Testis (tissue), 3 donors: Measurements from ENCODE around the gene GATA1. TPM values are rescaled to one million over a fixed set of nuclear protein-coding genes. Genes with fewer than 3 reads are reported as not detected.

Experiments used
- DNase-seq: peaks from one replicate; pipeline ENCODE4 v3.0.0-alpha.2; 2019
- H3K27ac ChIP-seq, 2 donors: fragments of 200-600 bp; sonication (generic); one replicate each; pipeline ENCODE4 v1.5.1; 2019
- H3K27me3 ChIP-seq: fragments of 200-600 bp; sonication (generic); one replicate; pipeline ENCODE4 v1.5.1; 2019
- H3K36me3 ChIP-seq: fragments of 200-600 bp; sonication (generic); one replicate; pipeline ENCODE4 v1.5.1; 2017; ENCODE audit warnings: low read depth; ENCODE audit errors: missing control alignments
- H3K4me1 ChIP-seq: fragments of 200-600 bp; sonication (generic); one replicate; pipeline ENCODE4 v1.5.1; 2019
- H3K4me3 ChIP-seq, 2 donors: fragments of 200-600 bp; sonication (generic); one replicate each; pipeline ENCODE4 v1.5.1; 2017 to 2019
- H3K9me3 ChIP-seq: fragments of 200-600 bp; sonication (generic); one replicate; pipeline ENCODE4 v1.5.1; 2017
- POLR2A ChIP-seq: fragments of 450-650 bp; IDR thresholded peaks from one replicate; pipeline ENCODE4 v1.6.1; 2017; ENCODE audit warnings: antibody characterized with exemption, mild to moderate bottlenecking, moderate library complexity
- WGBS, 2 donors: methylation state at CpG; one replicate each; pipeline ENCODE4 v1.1.5; 2018; 5-methylcytosine and 5-hydroxymethylcytosine counted together
- intact Hi-C: fragments of 100-400 bp; cut with DNase I; formaldehyde crosslinking; loops from one replicate; pipeline ENCODE4 v1.15.1; 2023; ENCODE audit warnings: low total_unique reads
- polyA plus RNA-seq: library from polyadenylated mRNA; stranded (reverse); fragments of 350-450 nt; fragmentation: Illumina TruSeq; extraction: RNeasy Lipid Tissue Mini Kit (QIAGEN cat#74804); gene quantifications from one replicate; pipeline ENCODE4 v1.2.3, GENCODE V29; 2014; ENCODE audit warnings: low read depth, low replicate concordance; ENCODE audit not compliant: insufficient read depth
- total RNA-seq, 2 donors: library from RNA; depleted of rRNA; stranded (reverse); fragments of >200 nt; gene quantifications; one replicate each; pipeline ENCODE4 v1.2.3, GENCODE V29; 2016
- TF ChIP-seq, protein P1 (sequence below), 3 experiments: fragments of 450-650 bp in 2 of 3; fragments of 200-600 bp in 1 of 3; sonication (generic) in 1 of 3; IDR thresholded peaks; one replicate each; pipeline ENCODE4 v1.5.1; 2016 to 2019; ENCODE audit warnings: antibody characterized with exemption in 3 of 3, mild to moderate bottlenecking in 2 of 3, moderate library complexity in 1 of 3

Gene GATA1
- total and polyA plus RNA-seq, 3 donors from 2014 or later: 0.24 to 1.3 TPM; not detected in 1

- TF ChIP-seq, protein P1, sequence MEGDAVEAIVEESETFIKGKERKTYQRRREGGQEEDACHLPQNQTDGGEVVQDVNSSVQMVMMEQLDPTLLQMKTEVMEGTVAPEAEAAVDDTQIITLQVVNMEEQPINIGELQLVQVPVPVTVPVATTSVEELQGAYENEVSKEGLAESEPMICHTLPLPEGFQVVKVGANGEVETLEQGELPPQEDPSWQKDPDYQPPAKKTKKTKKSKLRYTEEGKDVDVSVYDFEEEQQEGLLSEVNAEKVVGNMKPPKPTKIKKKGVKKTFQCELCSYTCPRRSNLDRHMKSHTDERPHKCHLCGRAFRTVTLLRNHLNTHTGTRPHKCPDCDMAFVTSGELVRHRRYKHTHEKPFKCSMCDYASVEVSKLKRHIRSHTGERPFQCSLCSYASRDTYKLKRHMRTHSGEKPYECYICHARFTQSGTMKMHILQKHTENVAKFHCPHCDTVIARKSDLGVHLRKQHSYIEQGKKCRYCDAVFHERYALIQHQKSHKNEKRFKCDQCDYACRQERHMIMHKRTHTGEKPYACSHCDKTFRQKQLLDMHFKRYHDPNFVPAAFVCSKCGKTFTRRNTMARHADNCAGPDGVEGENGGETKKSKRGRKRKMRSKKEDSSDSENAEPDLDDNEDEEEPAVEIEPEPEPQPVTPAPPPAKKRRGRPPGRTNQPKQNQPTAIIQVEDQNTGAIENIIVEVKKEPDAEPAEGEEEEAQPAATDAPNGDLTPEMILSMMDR (IDR thresholded peaks at IDR 0.05): no peak
- no peak for TF ChIP-seq POLR2A
- intact Hi-C loops: no loop called here
Measured at GRCh38 chrX:48824066-48824465, 37.7 kb downstream of the GATA1 start.

DNA sequence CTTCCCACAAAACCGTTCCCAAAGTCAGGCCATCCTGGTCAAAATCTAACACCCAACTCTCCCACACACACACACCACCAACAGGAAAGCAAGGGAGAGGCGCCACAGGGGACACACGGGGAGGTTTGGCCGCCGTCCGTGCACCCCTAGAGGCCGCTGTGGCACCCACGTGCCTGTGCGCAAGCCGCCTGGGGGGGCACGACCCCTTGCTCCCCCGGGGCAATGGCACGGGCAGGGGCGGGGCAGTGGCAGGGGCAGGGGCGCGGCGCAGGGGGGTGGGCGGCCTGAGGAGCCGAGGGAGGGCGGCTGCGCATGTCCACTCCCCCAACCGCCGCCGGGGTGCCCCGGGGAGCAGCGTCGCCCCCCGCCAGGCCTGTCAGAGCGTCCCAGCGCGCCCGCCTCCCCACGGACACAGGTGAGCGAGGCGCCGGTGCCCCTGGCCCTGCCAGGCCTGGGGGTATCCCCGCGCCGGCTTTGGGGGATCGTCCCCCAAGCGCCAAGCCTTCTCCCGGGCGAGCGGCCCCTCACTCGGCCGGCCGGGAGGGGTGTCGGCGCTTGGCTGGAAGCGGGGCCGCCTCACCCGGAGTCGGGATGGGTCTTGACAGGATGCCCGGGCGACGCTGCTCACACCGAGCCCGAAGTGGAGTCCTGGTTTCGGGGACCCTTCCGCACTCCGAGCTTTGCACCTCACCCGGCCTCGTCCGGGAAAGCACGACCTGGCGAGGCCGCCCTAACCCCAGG is 39.9 kb downstream of the GATA1 start, which contains the start of gene ERAS:
Gene ERAS (plus strand): TSS at position 379 of the 741 bp plus-strand sequence. CDS start 2,611 bp downstream, outside the sequence.
- no peak for TF ChIP-seq POLR2A
- TF ChIP-seq, protein P1 (IDR thresholded peaks at IDR 0.05): no peak
- no peak for DNase-seq
- no peaks in the 10 kb centered on the region for H3K27me3 ChIP-seq
- no peaks in the 10 kb centered on the region for H3K36me3 ChIP-seq
- H3K27ac ChIP-seq: no peak within 1 kb of the TSS
- no peak within 1 kb of the TSS for H3K4me3 ChIP-seq
- intact Hi-C loops: no loop called here
- H3K9me3 ChIP-seq: no peaks in the 10 kb centered on the region
- 50 to 67% methylated on average over 1 to 15 of the region's 67 CpGs for WGBS, 2 donors
- H3K4me1 ChIP-seq: no peaks in the 10 kb centered on the region

More at GRCh38 chrX:48824066-48824465, 37.7 kb downstream of the GATA1 start:
- Histone ChIP-seq H3K36me3 (no peaks in the 10 kb centered on the region), H3K4me3 (no peak overlapping the region), H3K27ac (no peak overlapping the region), H3K4me1 (no peaks in the 10 kb centered on the region), H3K27me3 (no peaks in the 10 kb centered on the region), H3K9me3 (no peaks in the 10 kb centered on the region)
- 96% methylated on average over 8 of the region's 8 CpGs; no CpG with 5 or more reads in 1 of the 2 donors for WGBS, 2 donors
- DNase-seq: no peak

DNA sequence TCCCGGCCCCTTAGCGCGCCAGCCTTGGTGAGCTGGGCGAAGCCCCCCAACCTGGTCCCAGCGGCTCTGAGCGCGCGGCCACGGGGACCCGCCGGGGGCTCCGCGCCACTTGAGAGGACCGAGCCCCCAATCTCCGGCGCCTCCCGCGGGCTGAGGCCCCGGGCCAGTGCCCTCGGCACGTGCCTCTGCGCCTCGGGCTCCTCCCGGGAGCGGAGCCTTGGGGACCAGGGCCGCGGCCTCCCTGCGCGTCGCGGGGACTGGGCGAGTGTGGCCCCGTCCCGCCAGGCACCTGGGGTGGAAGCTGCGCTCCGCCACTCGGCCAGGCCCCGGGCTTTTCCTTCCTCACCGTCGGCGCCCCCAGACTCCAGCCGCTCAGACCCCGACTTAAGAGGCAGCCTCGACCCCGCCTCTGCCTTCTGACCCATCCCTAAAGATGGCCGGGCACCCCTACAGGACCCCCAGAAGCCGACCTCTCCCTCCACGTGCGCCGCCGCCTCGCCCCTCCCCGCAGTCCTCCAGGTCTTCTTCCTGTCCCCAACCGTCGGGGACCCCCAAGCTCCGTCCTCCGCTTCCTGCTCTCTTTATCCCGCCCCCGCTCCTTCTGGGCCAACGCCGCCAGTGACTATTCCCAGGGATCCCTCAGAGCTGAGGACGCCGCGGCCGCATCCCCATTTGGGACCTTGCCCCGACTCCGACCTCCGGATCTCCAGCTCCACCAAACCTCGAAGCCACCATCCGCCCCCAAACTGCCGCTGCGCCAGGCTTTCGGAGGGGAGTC is 40.7 kb downstream of the GATA1 start:
- intact Hi-C loops: no loop called here
- DNase-seq: no peak
- no peaks in the 10 kb centered on the region for H3K9me3 ChIP-seq
- no peaks in the 10 kb centered on the region for H3K36me3 ChIP-seq
- H3K4me1 ChIP-seq: no peaks in the 10 kb centered on the region
- TF ChIP-seq POLR2A: no peak
- TF ChIP-seq, protein P1 (IDR thresholded peaks at IDR 0.05): no peak
- no peak overlapping the region for H3K4me3 ChIP-seq
- WGBS, 2 donors: 53 to 85% methylated on average over 11 to 23 of the region's 73 CpGs
- no peaks in the 10 kb centered on the region for H3K27me3 ChIP-seq
- no peak overlapping the region for H3K27ac ChIP-seq

GRCh38 chrX:48827654-48827968 is 41.2 kb downstream of the GATA1 start:
- no peaks in the 10 kb centered on the region for H3K36me3 ChIP-seq
- TF ChIP-seq POLR2A: no peak
- TF ChIP-seq, protein P1 (IDR thresholded peaks at IDR 0.05): no peak
- no peaks in the 10 kb centered on the region for H3K4me1 ChIP-seq
- intact Hi-C loops: no loop called here
- no peak overlapping the region for H3K27ac ChIP-seq
- no peak for DNase-seq
- H3K9me3 ChIP-seq: no peaks in the 10 kb centered on the region
- H3K4me3 ChIP-seq: no peak overlapping the region
- H3K27me3 ChIP-seq: no peaks in the 10 kb centered on the region
- WGBS, 2 donors: 65 to 74% methylated on average over 4 of the region's 4 CpGs
